HepG2 (cell line): ENCODE measurements around the gene B3GNT2.

Source experiments
- BORCS8-MEF2B ChIP-seq: sonication (generic); formaldehyde crosslinking; IDR thresholded peaks from 2 replicates; pipeline ENCODE4 v1.8.0; 2022; ENCODE audit warnings: mild to moderate bottlenecking, missing genetic modification reagents
- MATR3 ChIP-seq: sonication (generic); formaldehyde crosslinking; IDR thresholded peaks from 2 replicates; pipeline ENCODE4 v1.4.0; 2020; ENCODE audit warnings: missing genetic modification reagents
- SP1 ChIP-seq, 2 experiments: fragments of 450-650 bp in 1 of 2; sonication (generic) in 1 of 2; formaldehyde crosslinking in 1 of 2; IDR thresholded peaks; 2 replicates each; pipeline versions ENCODE4 v1.4.0 to v1.6.1; 2016 to 2020; ENCODE audit warnings: missing genetic modification reagents in 1 of 2
- ZNF441 ChIP-seq: sonication (generic); formaldehyde crosslinking; IDR thresholded peaks from 2 replicates; pipeline ENCODE4 v1.7.0; 2021; ENCODE audit warnings: missing genetic modification reagents, borderline replicate concordance

DNA sequence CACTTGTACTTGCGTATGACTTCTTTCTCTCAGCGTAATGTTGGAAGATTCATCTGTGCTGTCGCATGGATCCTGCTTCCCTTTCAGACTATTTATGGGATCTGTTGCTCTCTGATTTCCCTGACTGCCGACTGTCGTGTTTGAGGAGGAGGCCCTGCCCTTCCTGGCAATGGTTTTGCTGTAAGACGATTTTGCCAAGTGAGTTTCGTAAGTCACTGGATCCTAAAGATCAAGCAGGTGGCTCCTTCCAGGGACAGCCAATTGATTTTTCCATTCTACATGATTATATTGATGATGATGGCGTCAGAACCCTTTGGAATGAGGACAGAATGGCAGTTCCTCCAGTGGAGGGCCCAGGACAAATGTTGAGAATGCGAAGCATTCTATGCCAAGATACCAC, 8.7 kb upstream of the B3GNT2 start:
- TF ChIP-seq BORCS8-MEF2B (CRISPR knock-in tag) (no peak), MATR3 (no peak), SP1 (IDR thresholded peaks at IDR 0.05) (no peak), SP1 (CRISPR knock-in tag; IDR thresholded peaks at IDR 0.05) (no peak), ZNF441 (CRISPR knock-in tag) (no peak)
